Breast epithelium (tissue), 4 donors: ENCODE data around the gene RNMT. TPM values are rescaled to one million over a fixed set of nuclear protein-coding genes. Genes with fewer than 3 reads are reported as not detected.
"Not testable (repeated sequence)": the region's sequence is repeated elsewhere in the genome, so short reads cannot be mapped to it uniquely, and the experiment has no call there.

Source experiments
- DNase-seq, 2 donors: peaks; one replicate each; pipeline ENCODE4 v3.0.0-alpha.2; 2019; ENCODE audit warnings: low spot score in 2 of 2
- H3K27ac ChIP-seq, 2 donors: fragments of 200-600 bp; sonication (generic) in 1 of 2; one replicate each; pipeline ENCODE4 v1.5.1; 2016 to 2019; ENCODE audit warnings: mild to moderate bottlenecking in 1 of 2
- H3K27me3 ChIP-seq, 2 donors: fragments of 200-600 bp; sonication (generic) in 1 of 2; one replicate each; pipeline versions ENCODE4 v1.5.1 to v1.6.0; 2017 to 2019; ENCODE audit warnings: control low read depth in 1 of 2, mild to moderate bottlenecking in 1 of 2
- H3K36me3 ChIP-seq: fragments of 200-600 bp; one replicate; pipeline ENCODE4 v1.5.1; 2019
- H3K4me1 ChIP-seq, 2 donors: fragments of 200-600 bp; sonication (generic); one replicate each; pipeline ENCODE4 v1.5.1; 2016 to 2019; ENCODE audit warnings: control low read depth in 1 of 2
- H3K4me3 ChIP-seq, 3 donors: fragments of 200-600 bp; sonication (generic); 1 replicate in 2 of 3; 2 replicates in 1 of 3; pipeline ENCODE4 v1.5.1; 2016 to 2019; ENCODE audit warnings: mild to moderate bottlenecking in 3 of 3, moderate library complexity in 2 of 3
- H3K9me3 ChIP-seq, 2 donors: fragments of 200-600 bp; sonication (generic) in 1 of 2; one replicate each; pipeline ENCODE4 v1.5.1; 2016 to 2019; ENCODE audit warnings: control low read depth in 1 of 2
- POLR2A ChIP-seq: fragments of 450-650 bp; IDR thresholded peaks from one replicate; pipeline ENCODE4 v1.6.1; 2016; ENCODE audit warnings: antibody characterized with exemption, mild to moderate bottlenecking, moderate library complexity
- POLR2AphosphoS5 ChIP-seq, 3 donors: sonication (generic); formaldehyde crosslinking; IDR thresholded peaks; one replicate each; pipeline ENCODE4 v1.6.1; 2017; ENCODE audit warnings: antibody characterized with exemption in 3 of 3
- intact Hi-C: fragments of 100-400 bp; cut with DNase I; formaldehyde crosslinking; loops from one replicate; pipeline ENCODE4 v1.15.1; 2023; ENCODE audit warnings: low total_unique reads
- total RNA-seq, 3 donors: library from RNA; depleted of rRNA; stranded (reverse); fragments of >200 nt; gene quantifications; one replicate each; pipeline ENCODE4 v1.1.0, GENCODE V29; 2016
- TF ChIP-seq, protein P1 (sequence below), 3 donors: fragments of 450-650 bp; IDR thresholded peaks; one replicate each; pipeline ENCODE4 v1.5.1; 2016 to 2017; ENCODE audit warnings: antibody characterized with exemption in 3 of 3, mild to moderate bottlenecking in 3 of 3, moderate library complexity in 3 of 3

The RNMT gene
- total RNA-seq, 3 donors from 2014 or later = 20.5 to 36.0 (median 23.9) TPM

DNA sequence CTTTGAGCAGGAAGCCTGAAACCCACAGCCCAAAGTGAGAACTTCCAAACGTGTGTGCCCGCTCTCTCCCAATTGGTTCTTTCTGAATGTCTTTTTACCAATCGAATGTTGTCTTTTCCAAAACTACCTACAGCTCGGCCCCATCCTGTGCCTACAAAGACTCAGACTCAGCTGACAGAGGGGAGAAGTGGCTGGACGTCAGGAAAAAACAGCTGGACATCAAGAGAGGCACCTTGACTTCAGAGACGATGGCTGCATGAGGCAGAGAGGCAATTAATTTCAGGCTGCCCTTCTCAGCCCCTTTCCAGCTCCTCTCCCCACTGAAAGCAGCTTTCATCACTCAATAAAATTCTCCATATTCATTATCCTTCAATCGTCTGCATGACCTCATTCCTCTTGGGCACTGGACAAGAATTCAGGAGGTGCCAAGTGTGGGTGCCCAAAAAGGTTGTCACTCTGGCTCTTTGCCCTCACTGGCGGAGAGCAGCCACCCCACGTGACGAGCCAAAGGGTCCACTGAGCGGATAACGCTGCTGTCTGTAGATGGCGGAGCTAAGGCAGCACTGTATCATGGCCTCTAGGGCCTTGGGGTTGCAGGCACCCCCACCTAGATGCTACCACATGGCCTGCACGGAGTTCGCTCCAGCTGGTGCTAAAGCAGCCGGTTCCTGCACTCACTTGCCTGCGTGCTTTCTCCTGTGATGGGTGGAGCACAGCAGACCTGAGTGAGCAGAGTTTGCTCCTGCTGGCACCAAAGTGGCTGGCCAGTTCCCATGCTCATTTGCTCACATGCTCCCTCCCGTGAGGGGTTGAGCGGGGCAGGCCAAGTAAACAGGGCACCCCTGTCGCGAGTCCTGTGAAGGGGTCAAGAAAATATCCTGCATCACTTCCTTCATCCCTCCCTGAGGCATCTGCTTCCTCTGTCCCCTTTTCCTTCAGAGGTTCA is 38.0 kb upstream of the RNMT start:
- Histone ChIP-seq H3K27me3 (no peaks in the 10 kb centered on the region), H3K9me3 (no peaks in the 10 kb centered on the region), H3K4me3 (no peak overlapping the region), H3K27ac (no peak overlapping the region), H3K36me3 (no peaks in the 10 kb centered on the region), H3K4me1 (no peaks in the 10 kb centered on the region)
- intact Hi-C loops = no loop called here
- TF ChIP-seq, protein P1, sequence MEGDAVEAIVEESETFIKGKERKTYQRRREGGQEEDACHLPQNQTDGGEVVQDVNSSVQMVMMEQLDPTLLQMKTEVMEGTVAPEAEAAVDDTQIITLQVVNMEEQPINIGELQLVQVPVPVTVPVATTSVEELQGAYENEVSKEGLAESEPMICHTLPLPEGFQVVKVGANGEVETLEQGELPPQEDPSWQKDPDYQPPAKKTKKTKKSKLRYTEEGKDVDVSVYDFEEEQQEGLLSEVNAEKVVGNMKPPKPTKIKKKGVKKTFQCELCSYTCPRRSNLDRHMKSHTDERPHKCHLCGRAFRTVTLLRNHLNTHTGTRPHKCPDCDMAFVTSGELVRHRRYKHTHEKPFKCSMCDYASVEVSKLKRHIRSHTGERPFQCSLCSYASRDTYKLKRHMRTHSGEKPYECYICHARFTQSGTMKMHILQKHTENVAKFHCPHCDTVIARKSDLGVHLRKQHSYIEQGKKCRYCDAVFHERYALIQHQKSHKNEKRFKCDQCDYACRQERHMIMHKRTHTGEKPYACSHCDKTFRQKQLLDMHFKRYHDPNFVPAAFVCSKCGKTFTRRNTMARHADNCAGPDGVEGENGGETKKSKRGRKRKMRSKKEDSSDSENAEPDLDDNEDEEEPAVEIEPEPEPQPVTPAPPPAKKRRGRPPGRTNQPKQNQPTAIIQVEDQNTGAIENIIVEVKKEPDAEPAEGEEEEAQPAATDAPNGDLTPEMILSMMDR (IDR thresholded peaks at IDR 0.05) = no peak
- TF ChIP-seq POLR2AphosphoS5 (IDR thresholded peaks at IDR 0.05) = no peak
- no peak for TF ChIP-seq POLR2A
- DNase-seq = no peak

DNA sequence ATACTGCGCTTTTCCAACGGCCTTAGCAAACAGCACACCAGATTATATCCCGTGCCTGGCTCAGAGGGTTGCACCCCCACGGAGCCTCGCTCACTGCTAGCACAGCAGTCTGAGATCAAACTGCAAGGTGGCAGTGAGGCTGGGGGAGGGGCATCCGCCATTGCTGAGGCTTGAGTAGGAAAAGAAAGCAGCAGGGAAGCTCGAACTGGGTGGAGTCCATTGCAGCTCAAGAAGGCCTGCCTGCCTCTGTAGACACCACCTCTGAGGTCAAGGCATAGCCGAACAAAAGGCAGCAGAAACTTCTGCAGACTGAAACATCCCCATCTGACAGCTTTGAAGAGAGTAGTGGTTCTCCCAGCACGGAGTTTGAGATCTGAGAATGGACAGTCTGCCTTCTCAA is 36.4 kb upstream of the RNMT start:
- H3K27me3 ChIP-seq, H3K9me3 ChIP-seq, DNase-seq, intact Hi-C loops, H3K27ac ChIP-seq, H3K4me1 ChIP-seq, H3K4me3 ChIP-seq, H3K36me3 ChIP-seq: not testable (repeated sequence)

DNA sequence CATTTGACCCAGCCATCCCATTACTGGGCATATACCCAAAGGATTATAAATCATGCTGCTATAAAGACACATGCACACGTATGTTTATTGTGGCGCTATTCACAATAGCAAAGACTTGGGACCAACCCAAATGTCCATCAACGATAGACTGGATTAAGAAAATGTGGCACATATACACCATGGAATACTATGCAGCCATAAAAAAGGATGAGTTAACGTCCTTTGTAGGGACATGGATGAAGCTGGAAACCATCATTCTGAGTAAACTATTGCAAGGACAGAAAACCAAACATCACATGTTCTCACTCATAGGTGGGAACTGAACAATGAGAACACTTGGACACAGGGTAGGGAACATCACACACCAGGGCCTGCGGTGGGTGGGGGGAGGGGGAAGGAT is 31.1 kb upstream of the RNMT start:
- H3K27ac ChIP-seq, intact Hi-C loops, H3K9me3 ChIP-seq, DNase-seq, H3K4me3 ChIP-seq, H3K4me1 ChIP-seq, H3K27me3 ChIP-seq, H3K36me3 ChIP-seq: not testable (repeated sequence)

DNA sequence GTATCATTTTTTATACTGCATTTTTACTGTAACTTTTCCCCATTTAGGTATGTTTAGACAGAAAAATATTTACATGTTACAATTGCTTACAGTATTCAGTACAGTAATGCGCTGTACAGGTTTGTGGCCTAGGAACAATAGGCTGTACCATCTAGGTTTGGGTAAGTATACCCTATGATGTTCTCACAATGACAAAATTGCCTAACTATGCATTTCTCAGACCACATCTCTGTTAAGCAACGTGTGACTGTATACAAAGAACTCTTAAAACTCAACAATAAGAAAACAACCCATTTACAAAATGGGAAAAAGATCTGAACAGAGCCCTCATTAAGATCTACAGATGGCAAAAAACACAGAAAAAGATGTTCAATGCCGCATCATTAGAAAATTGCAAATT is 29.5 kb upstream of the RNMT start:
- no peak overlapping the region for H3K4me3 ChIP-seq
- intact Hi-C loops = no loop called here
- no peak overlapping the region for H3K27ac ChIP-seq
- TF ChIP-seq POLR2A = no peak
- TF ChIP-seq, protein P1 (IDR thresholded peaks at IDR 0.05) = no peak
- no peak for TF ChIP-seq POLR2AphosphoS5 (IDR thresholded peaks at IDR 0.05)
- no peaks in the 10 kb centered on the region for H3K36me3 ChIP-seq
- peaks cover 14% of the 10 kb centered on the region in 2 donors for H3K9me3 ChIP-seq
- no peaks in the 10 kb centered on the region for H3K27me3 ChIP-seq
- no peak for DNase-seq
- no peaks in the 10 kb centered on the region for H3K4me1 ChIP-seq

DNA sequence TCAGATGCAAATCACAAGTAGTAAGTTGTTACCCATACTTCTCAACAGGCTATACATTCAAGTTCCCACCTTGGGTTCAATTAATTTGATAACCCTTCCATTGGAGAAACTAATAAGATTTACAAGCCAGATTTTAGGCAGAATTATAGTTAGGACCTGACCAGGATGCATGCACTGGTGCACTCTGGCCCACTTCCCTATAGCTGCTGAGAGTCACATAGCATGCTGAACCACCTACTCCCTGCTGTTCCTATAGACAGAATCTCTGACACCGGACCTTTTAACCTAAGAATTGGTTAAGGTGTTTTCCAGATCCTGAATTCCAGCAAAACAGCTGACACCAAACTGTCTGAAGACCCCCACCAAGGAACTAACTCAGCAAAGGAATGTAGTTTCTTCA is 26.3 kb upstream of the RNMT start:
- intact Hi-C loops = no loop called here
- H3K4me3 ChIP-seq = no peak overlapping the region
- no peaks in the 10 kb centered on the region for H3K27me3 ChIP-seq
- TF ChIP-seq, protein P1 (IDR thresholded peaks at IDR 0.05) = no peak
- TF ChIP-seq POLR2A (no peak), POLR2AphosphoS5 (IDR thresholded peaks at IDR 0.05) (no peak)
- H3K9me3 ChIP-seq = peaks cover 18 to 23% of the 10 kb centered on the region in 2 donors
- H3K4me1 ChIP-seq = no peaks in the 10 kb centered on the region
- H3K27ac ChIP-seq = no peak overlapping the region
- DNase-seq = no peak
- H3K36me3 ChIP-seq = no peaks in the 10 kb centered on the region

DNA sequence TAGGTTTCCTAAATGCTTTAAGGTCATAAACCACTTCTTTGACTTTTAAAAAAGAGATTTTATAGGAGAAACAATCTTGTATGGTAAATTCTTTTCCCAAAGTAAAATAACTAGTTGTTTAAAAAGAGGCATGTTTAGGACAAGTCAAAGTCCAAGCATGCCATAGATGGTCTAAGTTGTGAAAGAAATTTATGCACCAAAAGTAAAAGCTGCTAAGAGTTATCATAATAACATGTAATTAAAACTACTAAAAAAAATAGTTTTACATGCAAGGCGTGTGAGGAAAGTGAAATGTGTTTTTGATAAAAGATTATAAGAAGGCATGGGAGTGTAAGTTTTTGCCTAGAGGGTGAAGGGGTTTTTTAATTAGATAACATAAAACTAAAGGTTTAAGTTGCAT is 22.6 kb upstream of the RNMT start:
- no peak for TF ChIP-seq POLR2AphosphoS5 (IDR thresholded peaks at IDR 0.05)
- TF ChIP-seq, protein P1 (IDR thresholded peaks at IDR 0.05) = no peak
- no peak for TF ChIP-seq POLR2A
- DNase-seq = no peak

More for the DNA sequence above, 22.6 kb upstream of the RNMT start:
- H3K27ac ChIP-seq = no peak overlapping the region
- H3K4me3 ChIP-seq = no peak overlapping the region
- peaks cover 13 to 22% of the 10 kb centered on the region in 2 donors for H3K9me3 ChIP-seq
- no peaks in the 10 kb centered on the region for H3K4me1 ChIP-seq
- intact Hi-C loops = no loop called here
- H3K27me3 ChIP-seq = no peaks in the 10 kb centered on the region
- no peaks in the 10 kb centered on the region for H3K36me3 ChIP-seq
